WTC11 (cell line): Measurements from ENCODE around the gene TMEM269. TPM values are rescaled to one million over a fixed set of nuclear protein-coding genes. Genes with fewer than 3 reads are reported as not detected.
A peak's percentile ranks its signal among the peaks of the same experiment; 100 is the strongest.
"Not testable (repeated sequence)": the region's sequence is repeated elsewhere in the genome, so short reads cannot be mapped to it uniquely, and the experiment has no call there.

Experiments
- ATAC-seq: fragments of 200-7000 bp; cut with Tn5 transposase; 2 replicates; pipeline ENCODE4 v1.10.0; 2021; ENCODE audit warnings: mild to moderate bottlenecking, moderate library complexity
- CTCF ChIA-PET: fragments of 300-600 bp; sonication (Branson Sonifier 250); formaldehyde crosslinking; loops from one replicate; lab custom pipeline; 2021; ENCODE audit warnings: antibody characterized with exemption; lab: Charles Lee
- POLR2A ChIA-PET: fragments of 350-600 bp; sonication (Branson Sonifier 250); formaldehyde crosslinking; loops from one replicate; lab custom pipeline; 2021; ENCODE audit warnings: antibody characterized with exemption; lab: Charles Lee
- DNase-seq: peaks from one replicate; pipeline ENCODE4 v3.0.0; 2021; ENCODE audit warnings: low spot score
- H3K27ac Mint-ChIP-seq: 2 replicates; pipeline ENCODE4 v1.8.0; 2021; ENCODE audit warnings: mixed read lengths
- H3K27me3 Mint-ChIP-seq: 2 replicates; pipeline ENCODE4 v1.8.0; 2021; ENCODE audit warnings: low read depth, mild to moderate bottlenecking, moderate library complexity, mixed read lengths
- H3K36me3 Mint-ChIP-seq: 2 replicates; pipeline ENCODE4 v1.8.0; 2021; ENCODE audit warnings: mixed read lengths
- H3K4me1 Mint-ChIP-seq: 2 replicates; pipeline ENCODE4 v1.8.0; 2022; ENCODE audit warnings: mixed read lengths
- H3K4me3 Mint-ChIP-seq: 2 replicates; pipeline ENCODE4 v1.8.0; 2021; ENCODE audit warnings: mild to moderate bottlenecking, moderate library complexity, mixed read lengths
- H3K9me3 Mint-ChIP-seq: 2 replicates; pipeline ENCODE4 v1.8.0; 2021; ENCODE audit warnings: mixed read lengths
- CREM ChIP-seq: sonication (generic); formaldehyde crosslinking; IDR thresholded peaks from 2 replicates; pipeline ENCODE4 v1.8.1; 2022; ENCODE audit warnings: mild to moderate bottlenecking, missing genetic modification reagents, moderate library complexity
- ELF4 ChIP-seq: sonication (generic); formaldehyde crosslinking; IDR thresholded peaks from 2 replicates; pipeline ENCODE4 v1.8.1; 2022; ENCODE audit warnings: low read depth, mild to moderate bottlenecking, moderate library complexity, missing genetic modification reagents
- GRHL2 ChIP-seq: fragments of 250-450 bp; sonication (Bioruptor Pico); IDR thresholded peaks from 2 replicates; pipeline ENCODE4 v1.8.0; 2022; ENCODE audit warnings: mild to moderate bottlenecking, moderate library complexity; ENCODE audit not compliant: insufficient replicate concordance, severe bottlenecking
- HMGA2 ChIP-seq: fragments of 250-450 bp; sonication (Bioruptor Pico); IDR thresholded peaks from 2 replicates; pipeline ENCODE4 v1.4.0; 2021; ENCODE audit warnings: mild to moderate bottlenecking, moderate library complexity
- NFE2L1 ChIP-seq: sonication (generic); formaldehyde crosslinking; IDR thresholded peaks from 2 replicates; pipeline ENCODE4 v1.8.1; 2023; ENCODE audit warnings: missing genetic modification reagents
- PRRX2 ChIP-seq: fragments of 250-450 bp; sonication (Bioruptor Pico); IDR thresholded peaks from 2 replicates; pipeline ENCODE4 v1.8.0; 2021; ENCODE audit warnings: mild to moderate bottlenecking
- RORB ChIP-seq: fragments of 250-450 bp; sonication (Bioruptor Pico); IDR thresholded peaks from 2 replicates; pipeline ENCODE4 v1.9.0; 2021; ENCODE audit warnings: mild to moderate bottlenecking
- SOX15 ChIP-seq: fragments of 250-450 bp; sonication (Bioruptor Pico); IDR thresholded peaks from 2 replicates; pipeline ENCODE4 v1.9.0; 2021; ENCODE audit warnings: mild to moderate bottlenecking
- ZNF121 ChIP-seq: sonication (generic); formaldehyde crosslinking; IDR thresholded peaks from 2 replicates; pipeline ENCODE4 v1.8.0; 2023; ENCODE audit warnings: missing genetic modification reagents
- ZNF219 ChIP-seq: sonication (generic); formaldehyde crosslinking; IDR thresholded peaks from 2 replicates; pipeline ENCODE4 v1.8.0; 2023; ENCODE audit warnings: missing genetic modification reagents, mild to moderate bottlenecking, borderline replicate concordance
- ZNF232 ChIP-seq: sonication (generic); formaldehyde crosslinking; IDR thresholded peaks from 2 replicates; pipeline ENCODE4 v1.8.0; 2022; ENCODE audit warnings: mild to moderate bottlenecking, missing genetic modification reagents
- ZNF416 ChIP-seq: fragments of 250-450 bp; sonication (Bioruptor Pico); IDR thresholded peaks from 2 replicates; pipeline ENCODE4 v1.9.0; 2021; ENCODE audit warnings: mild to moderate bottlenecking, inconsistent platforms
- total RNA-seq: library from RNA; stranded (reverse); gene quantifications from 3 replicates; pipeline ENCODE4 v1.2.3, GENCODE V29; 2021
- TF ChIP-seq, protein P1 (sequence below): sonication (generic); formaldehyde crosslinking; IDR thresholded peaks from 2 replicates; pipeline ENCODE4 v1.8.1; 2023; ENCODE audit warnings: mild to moderate bottlenecking, missing genetic modification reagents, moderate library complexity
- TF ChIP-seq, protein P2 (sequence below): fragments of 250-450 bp; sonication (Bioruptor Pico); IDR thresholded peaks from 2 replicates; pipeline ENCODE4 v1.8.0; 2021; ENCODE audit warnings: mild to moderate bottlenecking
- TF ChIP-seq, protein P3 (sequence below): sonication (generic); formaldehyde crosslinking; IDR thresholded peaks from 2 replicates; pipeline ENCODE4 v1.8.1; 2022; ENCODE audit warnings: low read depth, missing genetic modification reagents, borderline replicate concordance
- TF ChIP-seq, protein P4 (sequence below): sonication (generic); formaldehyde crosslinking; IDR thresholded peaks from 2 replicates; pipeline ENCODE4 v1.8.1; 2023; ENCODE audit warnings: mild to moderate bottlenecking, missing genetic modification reagents
- TF ChIP-seq, protein P5 (sequence below): sonication (generic); formaldehyde crosslinking; IDR thresholded peaks from 2 replicates; pipeline ENCODE4 v1.8.1; 2023; ENCODE audit warnings: mild to moderate bottlenecking, missing genetic modification reagents
- TF ChIP-seq, protein P6 (sequence below): sonication (generic); formaldehyde crosslinking; IDR thresholded peaks from 2 replicates; pipeline ENCODE4 v1.8.1; 2022; ENCODE audit warnings: missing genetic modification reagents, borderline replicate concordance

Gene TMEM269
- total RNA-seq, 1 experiment from 2014 or later: 0.57 TPM

DNA sequence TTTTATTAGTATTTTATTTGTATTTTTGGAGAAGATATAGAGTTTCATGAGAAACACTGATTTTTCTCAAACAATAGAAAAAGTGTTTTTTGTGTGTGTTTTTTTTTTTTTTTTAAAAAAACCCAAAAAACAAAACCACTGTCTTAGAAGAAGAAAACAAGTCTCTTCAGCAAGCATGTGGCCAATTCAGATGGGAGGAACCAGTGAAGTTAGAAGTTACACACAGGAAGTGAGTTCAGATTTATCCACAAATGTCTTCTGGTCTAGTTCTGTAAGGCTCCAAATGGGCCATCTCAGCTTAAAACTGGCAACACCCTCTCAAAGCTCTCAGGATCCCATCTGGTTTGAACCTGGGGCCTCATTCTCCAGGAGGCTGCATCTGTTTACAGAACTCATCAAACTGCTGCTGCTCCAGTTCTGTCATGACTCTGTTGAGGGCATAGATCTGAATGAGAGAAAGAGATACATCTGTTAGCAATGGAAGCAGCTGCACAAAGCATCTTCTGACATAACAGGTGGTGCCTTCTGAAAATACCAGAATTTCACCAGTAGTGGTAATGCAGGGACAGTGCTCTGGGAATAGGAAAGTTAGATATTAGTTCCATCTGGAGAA, 22.4 kb downstream of the TMEM269 start (continued):
- TF ChIP-seq ZNF232 (CRISPR knock-in tag): no peak

DNA sequence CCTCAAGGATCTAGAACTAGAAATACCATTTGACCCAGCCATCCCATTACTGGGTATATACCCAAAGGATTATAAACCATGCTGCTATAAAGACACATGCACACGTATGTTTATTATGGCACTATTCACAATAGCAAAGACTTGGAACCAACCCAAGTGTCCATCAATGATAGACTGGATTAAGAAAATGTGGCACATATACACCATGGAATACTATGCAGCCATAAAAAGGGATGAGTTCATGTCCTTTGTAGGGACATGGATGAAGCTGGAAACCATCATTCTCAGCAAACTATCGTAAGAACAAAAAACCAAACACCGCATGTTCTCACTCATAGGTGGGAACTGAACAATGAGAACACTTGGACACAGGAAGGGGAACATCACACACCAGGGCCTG, 30.0 kb downstream of the TMEM269 start:
- H3K4me3 Mint-ChIP-seq: not testable (repeated sequence)

DNA sequence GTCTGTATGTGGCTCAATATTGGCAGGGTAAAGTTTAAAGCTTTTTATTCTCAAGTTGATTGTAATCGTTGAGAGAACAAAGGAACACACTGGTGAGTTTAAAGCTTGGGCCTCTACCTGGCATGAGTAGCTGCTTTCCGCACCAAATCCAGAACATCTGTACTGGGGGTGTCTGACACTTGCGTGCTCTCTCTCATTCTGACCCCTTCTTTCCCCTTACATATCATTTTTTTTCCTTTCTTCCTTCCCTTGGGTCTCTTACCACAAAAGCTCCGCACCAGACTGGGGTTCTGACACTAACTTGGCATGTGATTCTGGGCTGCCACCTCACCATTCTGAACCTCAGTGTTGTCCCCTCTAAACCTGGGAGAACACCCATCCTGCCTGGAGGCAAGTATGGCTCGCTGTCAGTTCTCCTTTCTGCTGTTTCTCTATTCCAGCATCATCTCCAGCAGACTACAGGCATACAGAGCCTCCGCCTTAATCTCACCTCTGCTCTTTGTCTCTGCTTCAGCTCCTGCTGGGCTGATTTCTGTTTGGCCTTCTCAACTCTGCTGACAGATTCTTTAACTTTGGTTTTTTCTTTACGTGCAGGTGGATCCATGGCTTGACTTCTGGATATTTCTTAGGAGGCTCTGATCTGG, 31.3 kb downstream of the TMEM269 start:
- TF ChIP-seq ZNF121 (no peak), ELF4 (CRISPR knock-in tag) (no peak), NFE2L1 (CRISPR knock-in tag) (no peak), SOX15 (CRISPR knock-in tag) (no peak), HMGA2 (no peak), RORB (CRISPR knock-in tag) (no peak), ZNF219 (no peak), ZNF416 (no peak), CREM (CRISPR knock-in tag) (no peak), PRRX2 (CRISPR knock-in tag) (no peak), GRHL2 (CRISPR knock-in tag) (no peak)
- TF ChIP-seq, protein P1, sequence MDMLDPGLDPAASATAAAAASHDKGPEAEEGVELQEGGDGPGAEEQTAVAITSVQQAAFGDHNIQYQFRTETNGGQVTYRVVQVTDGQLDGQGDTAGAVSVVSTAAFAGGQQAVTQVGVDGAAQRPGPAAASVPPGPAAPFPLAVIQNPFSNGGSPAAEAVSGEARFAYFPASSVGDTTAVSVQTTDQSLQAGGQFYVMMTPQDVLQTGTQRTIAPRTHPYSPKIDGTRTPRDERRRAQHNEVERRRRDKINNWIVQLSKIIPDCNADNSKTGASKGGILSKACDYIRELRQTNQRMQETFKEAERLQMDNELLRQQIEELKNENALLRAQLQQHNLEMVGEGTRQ (CRISPR knock-in tag): no peak
- TF ChIP-seq, protein P2, sequence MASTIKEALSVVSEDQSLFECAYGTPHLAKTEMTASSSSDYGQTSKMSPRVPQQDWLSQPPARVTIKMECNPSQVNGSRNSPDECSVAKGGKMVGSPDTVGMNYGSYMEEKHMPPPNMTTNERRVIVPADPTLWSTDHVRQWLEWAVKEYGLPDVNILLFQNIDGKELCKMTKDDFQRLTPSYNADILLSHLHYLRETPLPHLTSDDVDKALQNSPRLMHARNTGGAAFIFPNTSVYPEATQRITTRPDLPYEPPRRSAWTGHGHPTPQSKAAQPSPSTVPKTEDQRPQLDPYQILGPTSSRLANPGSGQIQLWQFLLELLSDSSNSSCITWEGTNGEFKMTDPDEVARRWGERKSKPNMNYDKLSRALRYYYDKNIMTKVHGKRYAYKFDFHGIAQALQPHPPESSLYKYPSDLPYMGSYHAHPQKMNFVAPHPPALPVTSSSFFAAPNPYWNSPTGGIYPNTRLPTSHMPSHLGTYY (CRISPR knock-in tag): no peak
- TF ChIP-seq, protein P3, sequence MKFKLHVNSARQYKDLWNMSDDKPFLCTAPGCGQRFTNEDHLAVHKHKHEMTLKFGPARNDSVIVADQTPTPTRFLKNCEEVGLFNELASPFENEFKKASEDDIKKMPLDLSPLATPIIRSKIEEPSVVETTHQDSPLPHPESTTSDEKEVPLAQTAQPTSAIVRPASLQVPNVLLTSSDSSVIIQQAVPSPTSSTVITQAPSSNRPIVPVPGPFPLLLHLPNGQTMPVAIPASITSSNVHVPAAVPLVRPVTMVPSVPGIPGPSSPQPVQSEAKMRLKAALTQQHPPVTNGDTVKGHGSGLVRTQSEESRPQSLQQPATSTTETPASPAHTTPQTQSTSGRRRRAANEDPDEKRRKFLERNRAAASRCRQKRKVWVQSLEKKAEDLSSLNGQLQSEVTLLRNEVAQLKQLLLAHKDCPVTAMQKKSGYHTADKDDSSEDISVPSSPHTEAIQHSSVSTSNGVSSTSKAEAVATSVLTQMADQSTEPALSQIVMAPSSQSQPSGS: no peak
- TF ChIP-seq, protein P4, sequence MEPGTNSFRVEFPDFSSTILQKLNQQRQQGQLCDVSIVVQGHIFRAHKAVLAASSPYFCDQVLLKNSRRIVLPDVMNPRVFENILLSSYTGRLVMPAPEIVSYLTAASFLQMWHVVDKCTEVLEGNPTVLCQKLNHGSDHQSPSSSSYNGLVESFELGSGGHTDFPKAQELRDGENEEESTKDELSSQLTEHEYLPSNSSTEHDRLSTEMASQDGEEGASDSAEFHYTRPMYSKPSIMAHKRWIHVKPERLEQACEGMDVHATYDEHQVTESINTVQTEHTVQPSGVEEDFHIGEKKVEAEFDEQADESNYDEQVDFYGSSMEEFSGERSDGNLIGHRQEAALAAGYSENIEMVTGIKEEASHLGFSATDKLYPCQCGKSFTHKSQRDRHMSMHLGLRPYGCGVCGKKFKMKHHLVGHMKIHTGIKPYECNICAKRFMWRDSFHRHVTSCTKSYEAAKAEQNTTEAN: no peak
- TF ChIP-seq, protein P5, sequence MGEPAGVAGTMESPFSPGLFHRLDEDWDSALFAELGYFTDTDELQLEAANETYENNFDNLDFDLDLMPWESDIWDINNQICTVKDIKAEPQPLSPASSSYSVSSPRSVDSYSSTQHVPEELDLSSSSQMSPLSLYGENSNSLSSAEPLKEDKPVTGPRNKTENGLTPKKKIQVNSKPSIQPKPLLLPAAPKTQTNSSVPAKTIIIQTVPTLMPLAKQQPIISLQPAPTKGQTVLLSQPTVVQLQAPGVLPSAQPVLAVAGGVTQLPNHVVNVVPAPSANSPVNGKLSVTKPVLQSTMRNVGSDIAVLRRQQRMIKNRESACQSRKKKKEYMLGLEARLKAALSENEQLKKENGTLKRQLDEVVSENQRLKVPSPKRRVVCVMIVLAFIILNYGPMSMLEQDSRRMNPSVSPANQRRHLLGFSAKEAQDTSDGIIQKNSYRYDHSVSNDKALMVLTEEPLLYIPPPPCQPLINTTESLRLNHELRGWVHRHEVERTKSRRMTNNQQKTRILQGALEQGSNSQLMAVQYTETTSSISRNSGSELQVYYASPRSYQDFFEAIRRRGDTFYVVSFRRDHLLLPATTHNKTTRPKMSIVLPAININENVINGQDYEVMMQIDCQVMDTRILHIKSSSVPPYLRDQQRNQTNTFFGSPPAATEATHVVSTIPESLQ (CRISPR knock-in tag): no peak
- TF ChIP-seq, protein P6, sequence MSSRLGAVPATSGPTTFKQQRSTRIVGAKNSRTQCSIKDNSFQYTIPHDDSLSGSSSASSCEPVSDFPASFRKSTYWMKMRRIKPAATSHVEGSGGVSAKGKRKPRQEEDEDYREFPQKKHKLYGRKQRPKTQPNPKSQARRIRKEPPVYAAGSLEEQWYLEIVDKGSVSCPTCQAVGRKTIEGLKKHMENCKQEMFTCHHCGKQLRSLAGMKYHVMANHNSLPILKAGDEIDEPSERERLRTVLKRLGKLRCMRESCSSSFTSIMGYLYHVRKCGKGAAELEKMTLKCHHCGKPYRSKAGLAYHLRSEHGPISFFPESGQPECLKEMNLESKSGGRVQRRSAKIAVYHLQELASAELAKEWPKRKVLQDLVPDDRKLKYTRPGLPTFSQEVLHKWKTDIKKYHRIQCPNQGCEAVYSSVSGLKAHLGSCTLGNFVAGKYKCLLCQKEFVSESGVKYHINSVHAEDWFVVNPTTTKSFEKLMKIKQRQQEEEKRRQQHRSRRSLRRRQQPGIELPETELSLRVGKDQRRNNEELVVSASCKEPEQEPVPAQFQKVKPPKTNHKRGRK (CRISPR knock-in tag): no peak
- POLR2A ChIA-PET: interaction anchor here (0.8 to 1.3 kb wide), 3 partner anchors 49 to 109 kb away, joined by 3 to 4 read pairs (median 3); partner anchors contain the start of genes C1orf50 and P3H1
- H3K9me3 Mint-ChIP-seq: no peaks in the 10 kb centered on the region
- no peaks in the 10 kb centered on the region for H3K27me3 Mint-ChIP-seq
- CTCF ChIA-PET: interaction anchor here (1.5 to 3.2 kb wide), 6 partner anchors 30 to 258 kb away, joined by 3 to 17 read pairs (median 8); partner anchors contain the start of genes C1orf50, P3H1 and ZNF691
- H3K4me3 Mint-ChIP-seq: peak overlapping the region; percentile 78
- peaks cover 9% of the 10 kb centered on the region for H3K36me3 Mint-ChIP-seq
- peak; percentile 6 for ATAC-seq
- H3K4me1 Mint-ChIP-seq: peaks cover 17% of the 10 kb centered on the region
- no peak for DNase-seq
- H3K27ac Mint-ChIP-seq: peak overlapping the region; percentile 88

More for the DNA sequence above, 30.0 kb downstream of the TMEM269 start:
- POLR2A ChIA-PET, H3K9me3 Mint-ChIP-seq, H3K36me3 Mint-ChIP-seq, DNase-seq, CTCF ChIA-PET, H3K27ac Mint-ChIP-seq, H3K27me3 Mint-ChIP-seq, ATAC-seq: not testable (repeated sequence)
- peaks cover 11% of the 10 kb centered on the region for H3K4me1 Mint-ChIP-seq
